GM21619 (cell line): ENCODE results near the gene LCE3A.

Source experiments
- ATAC-seq: cut with Tn5 transposase; IDR thresholded peaks from one replicate; pipeline ENCODE4 v1.9.1; 2021; ENCODE audit not compliant: unreplicated experiment

Gene LCE3A

DNA sequence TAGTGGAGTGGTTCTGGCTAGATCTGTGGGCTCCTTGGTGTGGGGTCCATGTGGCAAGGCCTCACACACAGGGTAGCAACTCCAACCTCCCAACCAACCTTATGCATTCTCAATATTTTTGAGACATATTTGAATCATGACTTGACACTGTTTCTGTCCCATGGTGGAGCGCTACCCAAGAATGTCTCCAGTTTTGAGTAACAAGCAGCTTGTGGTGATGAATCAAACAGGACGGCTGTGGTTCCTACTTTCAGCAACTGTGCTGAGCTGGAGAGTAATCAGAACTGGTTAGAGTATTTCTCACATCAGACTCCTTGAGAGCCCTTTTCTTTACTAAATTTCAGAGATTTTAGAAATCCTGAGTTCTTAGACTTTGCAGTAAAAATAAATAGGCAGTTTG is 45.7 kb downstream of the LCE3A start:
- no peak for ATAC-seq
